ENCODE results near the gene LENEP. TPM values are rescaled to one million over a fixed set of nuclear protein-coding genes. Genes with fewer than 3 reads are reported as not detected.

LENEP gene
- total RNA-seq, 2 experiments from 2014 or later, result not detected

DNA sequence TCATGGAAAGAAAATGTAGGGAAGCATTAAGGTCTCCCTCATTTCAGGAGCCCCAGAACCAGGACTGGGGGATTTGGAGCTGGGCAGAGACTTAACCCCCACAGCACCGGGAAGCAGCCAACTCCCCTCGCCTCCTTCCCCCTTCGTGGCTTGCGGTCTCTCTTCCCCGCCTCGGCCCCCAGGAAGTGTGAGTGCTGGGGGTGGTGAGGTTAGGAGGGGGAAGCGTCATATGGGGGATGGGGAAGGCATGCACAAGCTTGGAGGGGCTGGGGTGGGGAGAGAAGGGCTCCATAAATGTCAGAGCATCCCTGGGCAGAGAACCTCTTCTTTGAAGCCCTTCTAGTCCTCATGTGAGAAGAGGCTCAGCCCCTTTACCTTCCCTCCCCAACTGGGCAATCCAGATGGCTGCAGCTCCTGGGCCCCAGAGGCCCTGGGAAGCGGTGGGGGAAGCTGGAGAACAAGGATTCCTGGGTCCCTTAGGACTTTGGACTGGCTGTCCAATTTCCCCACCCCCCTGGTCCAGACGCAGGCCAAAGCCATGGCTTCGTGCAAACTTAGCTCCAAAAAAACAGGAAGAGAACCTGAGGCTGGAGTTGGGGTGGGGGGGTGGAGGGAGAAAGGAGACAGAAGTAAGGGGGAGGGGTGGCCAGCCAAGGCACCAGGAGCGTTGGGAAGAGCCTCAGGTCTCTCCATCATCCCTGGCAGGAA, 17.0 kb downstream of the LENEP start:
- TF ChIP-seq, protein P1, sequence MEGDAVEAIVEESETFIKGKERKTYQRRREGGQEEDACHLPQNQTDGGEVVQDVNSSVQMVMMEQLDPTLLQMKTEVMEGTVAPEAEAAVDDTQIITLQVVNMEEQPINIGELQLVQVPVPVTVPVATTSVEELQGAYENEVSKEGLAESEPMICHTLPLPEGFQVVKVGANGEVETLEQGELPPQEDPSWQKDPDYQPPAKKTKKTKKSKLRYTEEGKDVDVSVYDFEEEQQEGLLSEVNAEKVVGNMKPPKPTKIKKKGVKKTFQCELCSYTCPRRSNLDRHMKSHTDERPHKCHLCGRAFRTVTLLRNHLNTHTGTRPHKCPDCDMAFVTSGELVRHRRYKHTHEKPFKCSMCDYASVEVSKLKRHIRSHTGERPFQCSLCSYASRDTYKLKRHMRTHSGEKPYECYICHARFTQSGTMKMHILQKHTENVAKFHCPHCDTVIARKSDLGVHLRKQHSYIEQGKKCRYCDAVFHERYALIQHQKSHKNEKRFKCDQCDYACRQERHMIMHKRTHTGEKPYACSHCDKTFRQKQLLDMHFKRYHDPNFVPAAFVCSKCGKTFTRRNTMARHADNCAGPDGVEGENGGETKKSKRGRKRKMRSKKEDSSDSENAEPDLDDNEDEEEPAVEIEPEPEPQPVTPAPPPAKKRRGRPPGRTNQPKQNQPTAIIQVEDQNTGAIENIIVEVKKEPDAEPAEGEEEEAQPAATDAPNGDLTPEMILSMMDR (IDR thresholded peaks at IDR 0.05), result no peak
- Mint-ChIP-seq H3K4me1 (ENCODE audit: low read depth) (peaks cover 81% of the 10 kb centered on the region), H3K9me3 (no peaks in the 10 kb centered on the region), H3K4me3 (peak overlapping the region; percentile 91), H3K36me3 (ENCODE audit: low read depth) (peaks cover 36% of the 10 kb centered on the region), H3K27me3 (no peaks in the 10 kb centered on the region), H3K27ac (peak overlapping the region; percentile 92)
- DNase-seq, result peak in 5 of 14 experiments; percentile 45 to 67 (median 59)
- ChIA-PET POLR2A (interaction anchor here (0.7 to 10.7 kb wide), 8 partner anchors 10 to 163 kb away, joined by 3 to 189 read pairs (median 4); partner anchors contain the start of genes FLAD1, KRTCAP2, PBXIP1 and PYGO2), CTCF (interaction anchor here (0.6 to 0.7 kb wide), 2 partner anchors 12 to 22 kb away, joined by 3 read pairs; no protein-coding TSS in a partner anchor)
- H3K9me3 ChIP-seq (ENCODE audit: control insufficient read depth in 1 of 2, insufficient read depth in 1 of 2, low read length in 2 of 2), result no peaks in the 10 kb centered on the region
- intact Hi-C loops (cut with DNase I, micrococcal nuclease), result no loop called here
- H3K4me1 ChIP-seq (ENCODE audit: insufficient read depth, low read length), result peaks cover 99% of the 10 kb centered on the region
- H3K4me3 ChIP-seq (ENCODE audit: low read length), result peak overlapping the region; percentile 89
- peaks cover 31% of the 10 kb centered on the region for H3K36me3 ChIP-seq (ENCODE audit: insufficient read depth, low read length)
- no peak for ATAC-seq (ENCODE audit: poor library complexity)
- no peaks in the 10 kb centered on the region for H3K27me3 ChIP-seq (ENCODE audit: control insufficient read depth in 1 of 2, insufficient read depth in 2 of 2, low read length in 2 of 2)
- peak overlapping the region; percentile 87 to 88 for H3K27ac ChIP-seq (ENCODE audit: low read depth in 1 of 2, low read length in 2 of 2)

DNA sequence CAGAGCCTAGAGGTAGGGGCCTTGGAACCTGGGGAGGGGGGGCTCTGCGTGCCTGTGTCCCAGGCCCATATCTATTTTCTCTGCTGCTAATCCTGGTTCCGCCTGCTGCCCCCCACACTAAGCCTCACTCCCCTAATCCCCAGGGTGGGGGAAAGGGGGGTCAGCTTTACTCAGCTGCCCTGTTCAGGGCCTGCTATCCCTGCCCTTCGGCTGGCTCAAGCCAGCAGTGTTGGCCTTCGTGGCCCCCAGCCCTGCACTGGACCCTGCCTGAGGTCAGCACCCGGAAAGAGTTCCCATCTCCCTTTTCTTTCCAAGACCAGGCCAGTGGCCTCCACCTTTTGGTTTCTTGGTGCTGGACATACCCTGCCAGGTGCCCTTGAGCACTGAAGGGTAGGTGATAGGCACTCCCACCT, 17.6 kb downstream of the LENEP start:
- peak overlapping the region; percentile 89 for H3K4me3 ChIP-seq (ENCODE audit: low read length)
- CTCF ChIA-PET, result no interaction called here
- peaks cover 37% of the 10 kb centered on the region for H3K36me3 ChIP-seq (ENCODE audit: insufficient read depth, low read length)
- H3K27me3 ChIP-seq (ENCODE audit: control insufficient read depth in 1 of 2, insufficient read depth in 2 of 2, low read length in 2 of 2), result no peaks in the 10 kb centered on the region
- TF ChIP-seq, protein P1 (IDR thresholded peaks at IDR 0.05), result no peak
- Mint-ChIP-seq H3K36me3 (ENCODE audit: low read depth) (peaks cover 42% of the 10 kb centered on the region), H3K9me3 (no peaks in the 10 kb centered on the region), H3K27ac (peak overlapping the region; percentile 92), H3K4me3 (peak overlapping the region; percentile 91), H3K27me3 (no peaks in the 10 kb centered on the region), H3K4me1 (ENCODE audit: low read depth) (peaks cover 81% of the 10 kb centered on the region)
- intact Hi-C loops (cut with DNase I, micrococcal nuclease), result no loop called here
- no peaks in the 10 kb centered on the region for H3K9me3 ChIP-seq (ENCODE audit: control insufficient read depth in 1 of 2, insufficient read depth in 1 of 2, low read length in 2 of 2)
- H3K4me1 ChIP-seq (ENCODE audit: insufficient read depth, low read length), result peaks cover 99% of the 10 kb centered on the region
- ATAC-seq (ENCODE audit: poor library complexity) (no peak), DNase-seq (no peak)
- POLR2A ChIA-PET, result interaction anchor here (0.7 to 10.7 kb wide), 8 partner anchors 11 to 162 kb away, joined by 3 to 189 read pairs (median 4); partner anchors contain the start of genes FLAD1, KRTCAP2, PBXIP1 and PYGO2
- peak overlapping the region; percentile 87 to 88 for H3K27ac ChIP-seq (ENCODE audit: low read depth in 1 of 2, low read length in 2 of 2)

DNA sequence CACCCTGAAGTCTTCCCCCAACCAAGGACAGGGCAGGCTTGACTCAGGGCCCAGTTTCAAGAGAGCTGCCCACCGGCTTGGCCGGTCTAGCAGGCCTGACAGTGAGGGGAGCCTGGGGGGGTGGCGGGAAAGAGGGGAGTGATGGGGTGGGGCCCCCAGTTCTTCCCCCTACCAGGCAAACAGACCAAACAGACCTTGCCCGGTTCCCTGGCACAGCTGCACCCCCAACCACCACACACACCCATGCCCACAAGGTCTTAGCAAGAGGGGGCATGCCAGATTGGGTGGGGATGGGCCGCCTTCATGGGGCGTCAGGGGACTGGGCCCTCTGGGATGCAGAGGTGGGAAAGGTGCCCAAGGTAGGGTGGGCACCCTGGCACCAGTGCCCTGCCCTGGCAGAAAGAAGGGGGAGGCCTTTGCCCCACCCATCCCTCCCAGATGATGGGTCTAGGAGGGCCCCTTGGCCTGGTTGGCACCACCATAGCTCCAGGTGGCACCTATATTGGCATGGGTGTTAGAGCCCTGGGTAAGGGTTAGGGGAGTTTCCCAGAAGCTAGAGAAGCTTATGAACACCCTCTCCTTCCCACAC, 18.1 kb downstream of the LENEP start:
- no peak for ATAC-seq (ENCODE audit: poor library complexity)
- peak overlapping the region; percentile 92 for H3K27ac Mint-ChIP-seq
- peaks cover 99% of the 10 kb centered on the region for H3K4me1 ChIP-seq (ENCODE audit: insufficient read depth, low read length)
- no peaks in the 10 kb centered on the region for H3K27me3 ChIP-seq (ENCODE audit: control insufficient read depth in 1 of 2, insufficient read depth in 2 of 2, low read length in 2 of 2)
- H3K36me3 ChIP-seq (ENCODE audit: insufficient read depth, low read length), result peaks cover 42% of the 10 kb centered on the region
- TF ChIP-seq, protein P1 (IDR thresholded peaks at IDR 0.05), result no peak
- peak overlapping the region; percentile 87 to 88 for H3K27ac ChIP-seq (ENCODE audit: low read depth in 1 of 2, low read length in 2 of 2)
- no peaks in the 10 kb centered on the region for H3K9me3 Mint-ChIP-seq
- CTCF ChIA-PET, result interaction anchor here (1.2 to 1.5 kb wide), 2 partner anchors 8 to 13 kb away, joined by 3 to 5 read pairs; no protein-coding TSS in a partner anchor
- POLR2A ChIA-PET, result interaction anchor here (1.1 to 10.7 kb wide), 7 partner anchors 12 to 124 kb away, joined by 3 to 189 read pairs (median 5); partner anchors contain the start of genes CKS1B, FLAD1, PBXIP1 and SHC1
- H3K4me3 ChIP-seq (ENCODE audit: low read length), result peak overlapping the region; percentile 89
- DNase-seq, result no peak
- peaks cover 81% of the 10 kb centered on the region for H3K4me1 Mint-ChIP-seq (ENCODE audit: low read depth)
- H3K27me3 Mint-ChIP-seq, result no peaks in the 10 kb centered on the region
- intact Hi-C loops (cut with DNase I, micrococcal nuclease), result no loop called here
- peaks cover 47% of the 10 kb centered on the region for H3K36me3 Mint-ChIP-seq (ENCODE audit: low read depth)
- H3K4me3 Mint-ChIP-seq, result peak overlapping the region; percentile 91
- no peaks in the 10 kb centered on the region for H3K9me3 ChIP-seq (ENCODE audit: control insufficient read depth in 1 of 2, insufficient read depth in 1 of 2, low read length in 2 of 2)

Measured in CD4-positive, alpha-beta T cell (primary cell).